Suprapubic skin (tissue), 4 donors: Measurements from ENCODE around the gene CIBAR2. TPM values are rescaled to one million over a fixed set of nuclear protein-coding genes. Genes with fewer than 3 reads are reported as not detected.

Experiments
- DNase-seq, 2 donors: peaks; one replicate each; pipeline ENCODE4 v3.0.0-alpha.2; 2019; ENCODE audit warnings: low spot score in 2 of 2
- H3K27ac ChIP-seq: fragments of 200-600 bp; sonication (generic); one replicate; pipeline ENCODE4 v1.5.1; 2019
- H3K27me3 ChIP-seq: fragments of 200-600 bp; sonication (generic); one replicate; pipeline ENCODE4 v1.5.1; 2019
- H3K36me3 ChIP-seq: fragments of 200-600 bp; sonication (generic); one replicate; pipeline ENCODE4 v1.5.1; 2019
- H3K4me1 ChIP-seq: fragments of 200-600 bp; sonication (generic); one replicate; pipeline ENCODE4 v1.5.1; 2019
- H3K4me3 ChIP-seq: fragments of 200-600 bp; sonication (generic); one replicate; pipeline ENCODE4 v1.5.1; 2019; ENCODE audit warnings: mild to moderate bottlenecking
- H3K9me3 ChIP-seq: fragments of 200-600 bp; sonication (generic); one replicate; pipeline ENCODE4 v1.5.1; 2019
- CTCF ChIP-seq, 2 donors: fragments of 200-600 bp in 1 of 2; fragments of 450-650 bp in 1 of 2; sonication (generic) in 1 of 2; IDR thresholded peaks; one replicate each; pipeline ENCODE4 v1.5.1; 2016 to 2019; ENCODE audit warnings: antibody characterized with exemption in 2 of 2, mild to moderate bottlenecking in 1 of 2, moderate library complexity in 1 of 2
- EP300 ChIP-seq: sonication (generic); formaldehyde crosslinking; IDR thresholded peaks from one replicate; pipeline ENCODE4 v1.6.1; 2017; ENCODE audit warnings: antibody characterized with exemption
- POLR2A ChIP-seq, 2 donors: fragments of 450-650 bp; IDR thresholded peaks; one replicate each; pipeline ENCODE4 v1.6.1; 2017; ENCODE audit warnings: antibody characterized with exemption in 2 of 2, mild to moderate bottlenecking in 2 of 2, moderate library complexity in 2 of 2
- POLR2AphosphoS5 ChIP-seq, 3 donors: sonication (generic); formaldehyde crosslinking; IDR thresholded peaks; one replicate each; pipeline ENCODE4 v1.6.1; 2017; ENCODE audit warnings: antibody characterized with exemption in 3 of 3
- WGBS: methylation state at CpG from one replicate; pipeline ENCODE4 v1.1.5; 2018; 5-methylcytosine and 5-hydroxymethylcytosine counted together
- total RNA-seq, 4 donors: library from RNA; depleted of rRNA; stranded (reverse); fragments of >200 nt; gene quantifications; one replicate each; pipeline ENCODE4 v1.1.0, GENCODE V29; 2016

Gene CIBAR2
- total RNA-seq, 4 donors from 2014 or later, result not detected

GRCh38 chr16:85151603-85152413 lies 39.5 kb upstream of the CIBAR2 start:
- no peaks in the 10 kb centered on the region for H3K36me3 ChIP-seq
- 51% methylated on average over 12 of the region's 24 CpGs for WGBS
- H3K27me3 ChIP-seq, result no peaks in the 10 kb centered on the region
- TF ChIP-seq EP300 (no peak), POLR2AphosphoS5 (IDR thresholded peaks at IDR 0.05) (no peak), CTCF (IDR thresholded peaks at IDR 0.05) (no peak), POLR2A (IDR thresholded peaks at IDR 0.05) (no peak)
- H3K9me3 ChIP-seq, result no peaks in the 10 kb centered on the region
- peak in 1 of 2 donors; percentile 88 for DNase-seq
- H3K4me3 ChIP-seq, result no peak overlapping the region
- H3K4me1 ChIP-seq, result peaks cover 38% of the 10 kb centered on the region
- H3K27ac ChIP-seq, result peak overlapping the region; percentile 38

GRCh38 chr16:85151079-85151602 lies 38.9 kb upstream of the CIBAR2 start:
- DNase-seq, result no peak
- Histone ChIP-seq H3K27ac (no peak overlapping the region), H3K27me3 (no peaks in the 10 kb centered on the region), H3K9me3 (no peaks in the 10 kb centered on the region), H3K4me1 (peaks cover 38% of the 10 kb centered on the region), H3K36me3 (no peaks in the 10 kb centered on the region), H3K4me3 (no peak overlapping the region)
- WGBS, result 61% methylated on average over 10 of the region's 11 CpGs
- TF ChIP-seq EP300 (no peak), POLR2AphosphoS5 (IDR thresholded peaks at IDR 0.05) (no peak), POLR2A (IDR thresholded peaks at IDR 0.05) (no peak), CTCF (IDR thresholded peaks at IDR 0.05) (no peak)

- H3K9me3 ChIP-seq, result no peaks in the 10 kb centered on the region
- TF ChIP-seq POLR2AphosphoS5 (IDR thresholded peaks at IDR 0.05), result no peak
- TF ChIP-seq EP300, result no peak
- no peak for TF ChIP-seq POLR2A (IDR thresholded peaks at IDR 0.05)
- TF ChIP-seq CTCF (IDR thresholded peaks at IDR 0.05), result no peak
- WGBS, result 77% methylated on average over 5 of the region's 9 CpGs
- no peak overlapping the region for H3K27ac ChIP-seq
- no peak for DNase-seq
- no peaks in the 10 kb centered on the region for H3K27me3 ChIP-seq
- H3K4me3 ChIP-seq, result no peak overlapping the region
- H3K4me1 ChIP-seq, result peaks cover 38% of the 10 kb centered on the region
- H3K36me3 ChIP-seq, result no peaks in the 10 kb centered on the region
Observed at GRCh38 chr16:85150331-85150940, 38.2 kb upstream of the CIBAR2 start.

- TF ChIP-seq POLR2A (IDR thresholded peaks at IDR 0.05), result no peak
- no peak for TF ChIP-seq EP300
- no peak for TF ChIP-seq POLR2AphosphoS5 (IDR thresholded peaks at IDR 0.05)
- TF ChIP-seq CTCF (IDR thresholded peaks at IDR 0.05), result no peak
- Histone ChIP-seq H3K4me3 (no peak overlapping the region), H3K9me3 (no peaks in the 10 kb centered on the region), H3K27me3 (no peaks in the 10 kb centered on the region), H3K36me3 (no peaks in the 10 kb centered on the region), H3K4me1 (peaks cover 38% of the 10 kb centered on the region), H3K27ac (no peak overlapping the region)
- WGBS, result 73% methylated on average over 11 of the region's 14 CpGs
- DNase-seq, result no peak
Observed at GRCh38 chr16:85149776-85150175, 37.5 kb upstream of the CIBAR2 start.

GRCh38 chr16:85148931-85149330 lies 36.7 kb upstream of the CIBAR2 start:
- H3K36me3 ChIP-seq, result no peaks in the 10 kb centered on the region
- DNase-seq, result no peak
- no peak overlapping the region for H3K27ac ChIP-seq
- H3K27me3 ChIP-seq, result no peaks in the 10 kb centered on the region
- peaks cover 38% of the 10 kb centered on the region for H3K4me1 ChIP-seq
- 26% methylated on average over 9 of the region's 9 CpGs for WGBS
- no peak for TF ChIP-seq EP300
- TF ChIP-seq POLR2AphosphoS5 (IDR thresholded peaks at IDR 0.05), result no peak
- no peak for TF ChIP-seq CTCF (IDR thresholded peaks at IDR 0.05)
- no peak for TF ChIP-seq POLR2A (IDR thresholded peaks at IDR 0.05)
- H3K4me3 ChIP-seq, result no peak overlapping the region
- no peaks in the 10 kb centered on the region for H3K9me3 ChIP-seq
